Upper lobe of left lung (tissue), 4 donors: ENCODE data around the gene KATNAL2.
"Not testable (repeated sequence)": the region's sequence is repeated elsewhere in the genome, so short reads cannot be mapped to it uniquely, and the experiment has no call there.

Experiments
- EP300 ChIP-seq, 4 donors: sonication (generic); formaldehyde crosslinking; IDR thresholded peaks; one replicate each; pipeline ENCODE4 v1.5.1; 2017; ENCODE audit warnings: antibody characterized with exemption in 4 of 4, control low read depth in 2 of 4
- POLR2AphosphoS5 ChIP-seq, 2 donors: sonication (generic); formaldehyde crosslinking; IDR thresholded peaks; one replicate each; pipeline ENCODE4 v1.5.1; 2017; ENCODE audit warnings: antibody characterized with exemption in 2 of 2
- TF ChIP-seq, protein P1 (sequence below), 6 experiments: fragments of 450-650 bp in 4 of 6; fragments of 200-600 bp in 2 of 6; sonication (generic) in 2 of 6; IDR thresholded peaks; one replicate each; pipeline ENCODE4 v1.5.1; 2016 to 2019; ENCODE audit warnings: antibody characterized with exemption in 6 of 6

DNA sequence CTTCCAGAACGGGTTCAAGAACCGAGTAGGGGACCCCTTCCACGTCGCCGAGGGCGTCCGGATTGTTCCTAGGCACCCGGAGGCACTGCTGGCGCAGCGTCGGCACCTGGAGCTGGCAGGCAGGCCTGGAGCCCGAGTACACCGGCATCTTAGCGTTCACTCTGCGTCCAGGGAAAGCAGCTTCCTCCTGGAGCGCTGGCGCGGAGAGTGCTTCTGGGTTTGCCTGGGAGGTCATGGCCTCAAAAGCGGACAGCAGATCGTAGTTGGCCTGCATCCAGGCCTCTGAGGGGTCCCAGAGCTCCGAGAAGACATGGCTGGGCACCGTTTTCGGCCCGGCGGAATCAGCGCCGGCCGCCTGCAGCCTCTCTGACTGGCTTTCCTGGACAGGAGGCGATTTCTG lies 111.3 kb downstream of the KATNAL2 start:
- not testable (repeated sequence) for TF ChIP-seq POLR2AphosphoS5, EP300 (IDR thresholded peaks at IDR 0.05)
- TF ChIP-seq, protein P1, sequence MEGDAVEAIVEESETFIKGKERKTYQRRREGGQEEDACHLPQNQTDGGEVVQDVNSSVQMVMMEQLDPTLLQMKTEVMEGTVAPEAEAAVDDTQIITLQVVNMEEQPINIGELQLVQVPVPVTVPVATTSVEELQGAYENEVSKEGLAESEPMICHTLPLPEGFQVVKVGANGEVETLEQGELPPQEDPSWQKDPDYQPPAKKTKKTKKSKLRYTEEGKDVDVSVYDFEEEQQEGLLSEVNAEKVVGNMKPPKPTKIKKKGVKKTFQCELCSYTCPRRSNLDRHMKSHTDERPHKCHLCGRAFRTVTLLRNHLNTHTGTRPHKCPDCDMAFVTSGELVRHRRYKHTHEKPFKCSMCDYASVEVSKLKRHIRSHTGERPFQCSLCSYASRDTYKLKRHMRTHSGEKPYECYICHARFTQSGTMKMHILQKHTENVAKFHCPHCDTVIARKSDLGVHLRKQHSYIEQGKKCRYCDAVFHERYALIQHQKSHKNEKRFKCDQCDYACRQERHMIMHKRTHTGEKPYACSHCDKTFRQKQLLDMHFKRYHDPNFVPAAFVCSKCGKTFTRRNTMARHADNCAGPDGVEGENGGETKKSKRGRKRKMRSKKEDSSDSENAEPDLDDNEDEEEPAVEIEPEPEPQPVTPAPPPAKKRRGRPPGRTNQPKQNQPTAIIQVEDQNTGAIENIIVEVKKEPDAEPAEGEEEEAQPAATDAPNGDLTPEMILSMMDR (IDR thresholded peaks at IDR 0.05) = not testable (repeated sequence)
